ENCODE measurements around the gene SAMD1.
"Not testable (repeated sequence)": the region's sequence is repeated elsewhere in the genome, so short reads cannot be mapped to it uniquely, and the experiment has no call there.

SAMD1 gene

GRCh38 chr19:14061081-14061749 lies 29.3 kb downstream of the SAMD1 start:
- DNase-seq (ENCODE audit: low read depth), result no peak

- no peak for DNase-seq (ENCODE audit: low read depth)
These were observed 30.8 kb downstream of the SAMD1 start for GRCh38 chr19:14059652-14060155.

- peak; percentile 41 for DNase-seq (ENCODE audit: low read depth)
These were observed 31.5 kb downstream of the SAMD1 start for GRCh38 chr19:14059093-14059480.

- no peak for DNase-seq (ENCODE audit: low read depth)
These were observed 32.1 kb downstream of the SAMD1 start for GRCh38 chr19:14058182-14059092.

- DNase-seq (ENCODE audit: low read depth), result no peak
These were observed 33.7 kb downstream of the SAMD1 start for GRCh38 chr19:14056741-14057356.

- no peak for DNase-seq (ENCODE audit: low read depth)
These were observed 34.4 kb downstream of the SAMD1 start for GRCh38 chr19:14056069-14056666.

- DNase-seq (ENCODE audit: low read depth), result no peak
These were observed 35.2 kb downstream of the SAMD1 start for GRCh38 chr19:14055396-14055795.

- DNase-seq (ENCODE audit: low read depth), result no peak
These were observed 35.8 kb downstream of the SAMD1 start for GRCh38 chr19:14054721-14055120.

GRCh38 chr19:14054099-14054498 lies 36.5 kb downstream of the SAMD1 start:
- no peak for DNase-seq (ENCODE audit: low read depth)

GRCh38 chr19:14053500-14053899 lies 37.1 kb downstream of the SAMD1 start:
- DNase-seq (ENCODE audit: low read depth), result no peak

GRCh38 chr19:14053032-14053431 lies 37.5 kb downstream of the SAMD1 start:
- no peak for DNase-seq (ENCODE audit: low read depth)

- DNase-seq (ENCODE audit: low read depth), result no peak
These were observed 38.1 kb downstream of the SAMD1 start for GRCh38 chr19:14052470-14052869.

GRCh38 chr19:14051980-14052379 lies 38.6 kb downstream of the SAMD1 start:
- no peak for DNase-seq (ENCODE audit: low read depth)

GRCh38 chr19:14050961-14051360 lies 39.6 kb downstream of the SAMD1 start:
- DNase-seq (ENCODE audit: low read depth), result not testable (repeated sequence)

- DNase-seq (ENCODE audit: low read depth), result no peak
These were observed 40.0 kb downstream of the SAMD1 start for GRCh38 chr19:14050512-14050911.

- DNase-seq (ENCODE audit: low read depth), result peak; percentile 66
These were observed 42.0 kb downstream of the SAMD1 start for GRCh38 chr19:14048443-14049153.

GRCh38 chr19:14047866-14048265 lies 42.7 kb downstream of the SAMD1 start:
- DNase-seq (ENCODE audit: low read depth), result not testable (repeated sequence)

- DNase-seq (ENCODE audit: low read depth), result peak; percentile 36
These were observed 47.6 kb downstream of the SAMD1 start for GRCh38 chr19:14042659-14043608.

- DNase-seq (ENCODE audit: low read depth), result no peak
These were observed 51.4 kb downstream of the SAMD1 start for GRCh38 chr19:14039181-14039580.

Data from stimulated activated CD8-positive, alpha-beta memory T cell treated with anti-CD3 and anti-CD28 coated beads, Interleukin-12 subunit alpha, Interleukin-12 subunit beta, amount 100 ng/mL, for 1 hour (primary cell).